Body of pancreas (tissue), 4 donors: ENCODE data around the gene KNDC1. TPM values are rescaled to one million over a fixed set of nuclear protein-coding genes. Genes with fewer than 3 reads are reported as not detected.

Experiments used
- ATAC-seq: fragments of 150-250 bp; one replicate; pipeline ENCODE4 v1.9.1; 2016
- DNase-seq, 4 donors: peaks; one replicate each; pipeline ENCODE4 v3.0.0-alpha.2; 2019
- H3K27ac ChIP-seq, 4 donors: fragments of 200-600 bp; sonication (generic); 1 replicate in 3 of 4; 2 replicates in 1 of 4; pipeline versions ENCODE4 v1.5.1 to v1.6.1; 2016 to 2019; ENCODE audit warnings: mild to moderate bottlenecking in 1 of 4, mixed read lengths in 1 of 4, moderate library complexity in 1 of 4
- H3K27me3 ChIP-seq, 2 donors: fragments of 200-600 bp; sonication (generic); one replicate each; pipeline ENCODE4 v1.6.0; 2016; ENCODE audit warnings: mild to moderate bottlenecking in 1 of 2
- H3K36me3 ChIP-seq, 2 donors: fragments of 200-600 bp; sonication (generic); replicated peaks in 1 of 2; 2 replicates each; pipeline ENCODE4 v1.5.1; 2016; ENCODE audit warnings: low read depth in 2 of 2; ENCODE audit not compliant: insufficient read depth in 1 of 2
- H3K4me1 ChIP-seq: fragments of 200-600 bp; sonication (generic); one replicate; pipeline ENCODE4 v1.6.0; 2016
- H3K4me3 ChIP-seq, 2 donors: fragments of 200-600 bp; sonication (generic); 1 replicate in 1 of 2; 2 replicates in 1 of 2; pipeline ENCODE4 v1.5.1; 2016 to 2019
- H3K9me3 ChIP-seq, 3 donors: fragments of 200-600 bp; sonication (generic); 1 replicate in 2 of 3; 2 replicates in 1 of 3; pipeline ENCODE4 v1.5.1; 2016
- CTCF ChIP-seq, 7 experiments: fragments of 450-650 bp in 4 of 7; fragments of 200-600 bp in 3 of 7; sonication (generic) in 3 of 7; IDR thresholded peaks; one replicate each; pipeline ENCODE4 v1.5.1; 2016 to 2019; ENCODE audit warnings: antibody characterized with exemption in 7 of 7
- POLR2A ChIP-seq, 3 donors: fragments of 450-650 bp; IDR thresholded peaks; one replicate each; pipeline ENCODE4 v1.6.1; 2016; ENCODE audit warnings: antibody characterized with exemption in 3 of 3, mild to moderate bottlenecking in 2 of 3
- WGBS, 2 donors: methylation state at CpG; one replicate each; pipeline ENCODE4 v1.1.5; 2017; 5-methylcytosine and 5-hydroxymethylcytosine counted together
- intact Hi-C: fragments of 100-400 bp; cut with DNase I; formaldehyde crosslinking; loops from one replicate; pipeline ENCODE4 v1.15.1; 2023
- total RNA-seq, 2 donors: library from RNA; depleted of rRNA; stranded (reverse); fragments of >200 nt; gene quantifications; one replicate each; pipeline ENCODE4 v1.1.0, GENCODE V29; 2016

KNDC1 gene
- total RNA-seq, 2 donors from 2014 or later = 0.52 to 3.3 TPM

GRCh38 chr10:133209641-133210040, 49.6 kb downstream of the KNDC1 start:
- H3K27ac ChIP-seq = no peak overlapping the region
- no peak overlapping the region for H3K4me3 ChIP-seq
- WGBS, 2 donors = 63 to 75% methylated on average over 2 to 17 of the region's 20 CpGs
- H3K36me3 ChIP-seq = no peaks in the 10 kb centered on the region
- intact Hi-C loops = no loop called here
- TF ChIP-seq POLR2A (IDR thresholded peaks at IDR 0.05) (no peak), CTCF (IDR thresholded peaks at IDR 0.05) (no peak)
- H3K4me1 ChIP-seq = no peaks in the 10 kb centered on the region
- H3K27me3 ChIP-seq = peaks cover 0 to 3% of the 10 kb centered on the region in 2 donors
- DNase-seq (no peak), ATAC-seq (no peak)
- no peaks in the 10 kb centered on the region for H3K9me3 ChIP-seq

GRCh38 chr10:133210398-133211140, 50.5 kb downstream of the KNDC1 start:
- Histone ChIP-seq H3K9me3 (no peaks in the 10 kb centered on the region), H3K36me3 (no peaks in the 10 kb centered on the region), H3K27ac (no peak overlapping the region), H3K4me1 (no peaks in the 10 kb centered on the region), H3K4me3 (no peak overlapping the region), H3K27me3 (peaks cover 0 to 3% of the 10 kb centered on the region in 2 donors)
- intact Hi-C loops = no loop called here
- 58 to 60% methylated on average over 26 to 27 of the region's 27 CpGs for WGBS, 2 donors
- ATAC-seq (no peak), DNase-seq (no peak)
- TF ChIP-seq CTCF (IDR thresholded peaks at IDR 0.05) (no peak), POLR2A (IDR thresholded peaks at IDR 0.05) (no peak)

- Histone ChIP-seq H3K4me1 (no peaks in the 10 kb centered on the region), H3K36me3 (no peaks in the 10 kb centered on the region), H3K27me3 (peaks cover 0 to 3% of the 10 kb centered on the region in 2 donors), H3K27ac (no peak overlapping the region), H3K4me3 (no peak overlapping the region), H3K9me3 (no peaks in the 10 kb centered on the region)
- intact Hi-C loops = no loop called here
- ATAC-seq = no peak
- no peak for DNase-seq
- TF ChIP-seq CTCF (IDR thresholded peaks at IDR 0.05) = no peak
- no peak for TF ChIP-seq POLR2A (IDR thresholded peaks at IDR 0.05)
- 54 to 63% methylated on average over 6 to 25 of the region's 25 CpGs for WGBS, 2 donors
Observed at GRCh38 chr10:133211141-133211830, 51.3 kb downstream of the KNDC1 start.

- intact Hi-C loops = no loop called here
- H3K4me3 ChIP-seq = no peak overlapping the region
- ATAC-seq (no peak), DNase-seq (no peak)
- no peaks in the 10 kb centered on the region for H3K9me3 ChIP-seq
- H3K36me3 ChIP-seq = no peaks in the 10 kb centered on the region
- H3K27ac ChIP-seq = no peak overlapping the region
- WGBS, 2 donors = 65 to 72% methylated on average over 23 to 34 of the region's 34 CpGs
- H3K27me3 ChIP-seq = peaks cover 0 to 3% of the 10 kb centered on the region in 2 donors
- no peaks in the 10 kb centered on the region for H3K4me1 ChIP-seq
- TF ChIP-seq POLR2A (IDR thresholded peaks at IDR 0.05) (no peak), CTCF (IDR thresholded peaks at IDR 0.05) (no peak)
Observed at GRCh38 chr10:133211959-133212852, 52.2 kb downstream of the KNDC1 start.
